K562 (cell line): Measurements from ENCODE around the gene ZNF763. TPM values are rescaled to one million over a fixed set of nuclear protein-coding genes. Genes with fewer than 3 reads are reported as not detected.
A peak's percentile ranks its signal among the peaks of the same experiment; 100 is the strongest.

Experiments used
- ARNT ChIP-seq, 2 experiments: fragments of 450-650 bp; IDR thresholded peaks; 2 replicates each; pipeline ENCODE4 v1.6.1; 2016; ENCODE audit warnings: mild to moderate bottlenecking in 1 of 2
- CBX5 ChIP-seq: IDR thresholded peaks from 2 replicates; pipeline ENCODE4 v1.6.1; 2014; ENCODE audit warnings: low read depth, borderline replicate concordance
- EP400 ChIP-seq: fragments of 450-650 bp; IDR thresholded peaks from 2 replicates; pipeline ENCODE4 v1.6.1; 2017; ENCODE audit warnings: antibody characterized with exemption, mild to moderate bottlenecking, moderate library complexity
- FOXP1 ChIP-seq: sonication (generic); formaldehyde crosslinking; IDR thresholded peaks from 2 replicates; pipeline ENCODE4 v1.8.0; 2022; ENCODE audit warnings: mild to moderate bottlenecking, missing genetic modification reagents
- JUN ChIP-seq, 2 experiments: sonication (generic) in 1 of 2; formaldehyde crosslinking in 1 of 2; IDR thresholded peaks; 2 replicates each; pipeline versions ENCODE4 v1.6.1 to v1.8.0; 2012 to 2022; ENCODE audit warnings: borderline replicate concordance in 2 of 2, mild to moderate bottlenecking in 2 of 2, improper control_type of control experiment in 1 of 2, low read depth in 1 of 2, low read length in 1 of 2, missing genetic modification reagents in 1 of 2
- MIER1 ChIP-seq: fragments of 450-650 bp; IDR thresholded peaks from 2 replicates; pipeline ENCODE4 v1.6.1; 2016; ENCODE audit warnings: antibody characterized with exemption, mild to moderate bottlenecking, low read depth
- PHB2 ChIP-seq: fragments of 450-650 bp; IDR thresholded peaks from 2 replicates; pipeline ENCODE4 v1.6.1; 2017; ENCODE audit warnings: low read depth
- POLR2B ChIP-seq: fragments of 450-650 bp; IDR thresholded peaks from 2 replicates; pipeline ENCODE4 v1.6.1; 2018; ENCODE audit warnings: low read depth; ENCODE audit not compliant: partially characterized antibody
- RBM25 ChIP-seq: fragments of 200-400 bp; formaldehyde crosslinking; IDR thresholded peaks from 2 replicates; pipeline ENCODE4 v1.6.1; 2018; ENCODE audit warnings: low read length, low read depth, moderate library complexity; ENCODE audit not compliant: severe bottlenecking
- SOX6 ChIP-seq: fragments of 450-650 bp; IDR thresholded peaks from 2 replicates; pipeline ENCODE4 v1.6.1; 2014; ENCODE audit warnings: mild to moderate bottlenecking
- SRSF7 ChIP-seq: fragments of 200-400 bp; formaldehyde crosslinking; optimal IDR thresholded peaks from 2 replicates; pipeline ENCODE3; 2017; ENCODE audit warnings: mild to moderate bottlenecking, low read depth, low read length
- TEAD1 ChIP-seq, 2 experiments: fragments of 450-650 bp in 1 of 2; sonication (generic) in 1 of 2; formaldehyde crosslinking; IDR thresholded peaks; 2 replicates each; pipeline versions ENCODE4 v1.4.0 to v1.8.0; 2020 to 2022; ENCODE audit warnings: mild to moderate bottlenecking in 2 of 2, missing genetic modification reagents in 1 of 2
- TEAD4 ChIP-seq, 2 experiments: sonication (generic) in 1 of 2; formaldehyde crosslinking in 1 of 2; IDR thresholded peaks; 2 replicates each; pipeline versions ENCODE4 v1.6.1 to v1.8.0; 2012 to 2022; ENCODE audit warnings: borderline replicate concordance in 1 of 2, inconsistent platforms in 1 of 2, low read length in 1 of 2, mild to moderate bottlenecking in 1 of 2, missing genetic modification reagents in 1 of 2
- ZEB2 ChIP-seq: fragments of 450-650 bp; IDR thresholded peaks from 2 replicates; pipeline ENCODE4 v1.6.1; 2016
- ZNF445 ChIP-seq: fragments of 250-450 bp; sonication (Bioruptor Pico); IDR thresholded peaks from 2 replicates; pipeline ENCODE4 v1.4.0; 2020; ENCODE audit warnings: low read depth, mild to moderate bottlenecking, moderate library complexity
- ZNF75A ChIP-seq: fragments of 450-650 bp; formaldehyde crosslinking; IDR thresholded peaks from 2 replicates; pipeline ENCODE4 v1.4.0; 2020; ENCODE audit warnings: mild to moderate bottlenecking
- polyA plus RNA-seq, 8 experiments: library from polyadenylated mRNA; depleted of rRNA in 4 of 8; stranded (reverse) in 5 of 8; unstranded in 3 of 8; fragments of >200 nt; fragmentation: Nextera tagmentation in 2 of 8; fragmentation: Illumina TruSeq in 1 of 8; extraction: Ambion mirVana in 2 of 8; extraction: Trizol in 1 of 8; gene quantifications; 2 replicates each; pipeline versions ENCODE4 v1.2.1 to v1.2.3, GENCODE V29; 2011 to 2014; ENCODE audit warnings: inconsistent platforms in 1 of 8, missing spikeins in 1 of 8
- total RNA-seq, 7 experiments: library from RNA; depleted of rRNA in 6 of 7; stranded (reverse); fragments of >200 nt in 6 of 7; fragmentation: Illumina TruSeq in 2 of 7; extraction: Trizol in 2 of 7; gene quantifications; 2 replicates each; pipeline versions ENCODE4 v1.2.1 to v1.2.3, GENCODE V29; 2011 to 2021; ENCODE audit warnings: low replicate concordance in 1 of 7

Gene ZNF763
- total and polyA plus RNA-seq, 9 of the 15 experiments (the other 6 are each of a cell fraction or from before 2014, with no cell fraction given), result 0.08 to 0.28 (median 0.16) TPM; not detected in 3

- TF ChIP-seq ZEB2, result peak; percentile 88
- TF ChIP-seq ZNF445 (CRISPR knock-in tag), result peak; percentile 54; the same call in 1 of the 2 replicates
- TF ChIP-seq ZNF75A (CRISPR knock-in tag), result peak; percentile 99
- TF ChIP-seq CBX5, result peak; percentile 97
- no peak for TF ChIP-seq PHB2
- no peak for TF ChIP-seq SRSF7
- peak; percentile 42 for TF ChIP-seq RBM25
- TF ChIP-seq ARNT (IDR thresholded peaks at IDR 0.05), result peak in 1 of 2 experiments; percentile 56; a peak in 1 of 4 replicates
- 0 out of 2 replicates have a peak, but pooled peaks have one; percentile 15 for TF ChIP-seq JUN (IDR thresholded peaks at IDR 0.05; ENCODE audit: borderline replicate concordance, low read depth, low read length)
- no peak for TF ChIP-seq JUN (CRISPR knock-in tag; IDR thresholded peaks at IDR 0.05; ENCODE audit: borderline replicate concordance)
- peak; percentile 18; the same call in 1 of the 2 replicates for TF ChIP-seq SOX6
- peak; percentile 18; the same call in 1 of the 2 replicates for TF ChIP-seq MIER1
- TF ChIP-seq EP400, result 0 out of 2 replicates have a peak, but pooled peaks have one; percentile 26
- peak; percentile 68 for TF ChIP-seq TEAD4 (IDR thresholded peaks at IDR 0.05; ENCODE audit: low read length)
- TF ChIP-seq TEAD4 (CRISPR knock-in tag; IDR thresholded peaks at IDR 0.05; ENCODE audit: borderline replicate concordance), result no peak
- peak in 1 of 2 experiments; percentile 89; a peak in 2 of 4 replicates for TF ChIP-seq TEAD1 (CRISPR knock-in tag; IDR thresholded peaks at IDR 0.05)
- peak; percentile 5 for TF ChIP-seq POLR2B
- TF ChIP-seq FOXP1 (CRISPR knock-in tag), result no peak
- TF ChIP-seq, all 486 proteins: peak for 26
Observed at GRCh38 chr19:11949201-11949600, 15.6 kb upstream of the ZNF763 start (continued).
